WI38 (cell line): Measurements from ENCODE around the gene R3HCC1L.

ENCODE experiments used
- H3K4me3 ChIP-seq: 2 replicates; pipeline ENCODE4 v1.5.1; 2011; ENCODE audit warnings: low read depth, mild to moderate bottlenecking, control low read depth, low read length
- TF ChIP-seq, protein P1 (sequence below): IDR thresholded peaks from 2 replicates; pipeline ENCODE4 v1.5.1; 2012; ENCODE audit warnings: low read depth, mild to moderate bottlenecking, control low read depth, low read length

The R3HCC1L gene

DNA sequence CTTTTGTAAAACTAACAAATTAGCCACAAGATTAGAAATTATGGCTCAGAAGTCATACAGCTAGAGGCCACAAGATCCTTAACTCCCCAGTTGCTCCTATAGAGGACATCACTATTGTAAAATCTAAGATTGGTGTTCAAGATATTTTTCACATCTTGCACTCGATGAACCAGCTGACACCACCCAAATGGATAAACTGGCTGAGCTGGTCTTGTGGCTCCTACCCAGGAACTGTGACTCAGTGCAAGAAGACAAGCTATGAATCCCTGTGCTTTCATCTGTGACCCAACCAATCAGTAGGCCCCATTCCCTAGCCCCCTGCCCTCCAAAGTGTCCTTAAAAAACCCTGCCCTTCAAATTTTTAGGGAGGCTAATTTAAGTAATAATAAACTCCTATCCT is 27.9 kb upstream of the R3HCC1L start:
- no peak overlapping the region for H3K4me3 ChIP-seq
- TF ChIP-seq, protein P1, sequence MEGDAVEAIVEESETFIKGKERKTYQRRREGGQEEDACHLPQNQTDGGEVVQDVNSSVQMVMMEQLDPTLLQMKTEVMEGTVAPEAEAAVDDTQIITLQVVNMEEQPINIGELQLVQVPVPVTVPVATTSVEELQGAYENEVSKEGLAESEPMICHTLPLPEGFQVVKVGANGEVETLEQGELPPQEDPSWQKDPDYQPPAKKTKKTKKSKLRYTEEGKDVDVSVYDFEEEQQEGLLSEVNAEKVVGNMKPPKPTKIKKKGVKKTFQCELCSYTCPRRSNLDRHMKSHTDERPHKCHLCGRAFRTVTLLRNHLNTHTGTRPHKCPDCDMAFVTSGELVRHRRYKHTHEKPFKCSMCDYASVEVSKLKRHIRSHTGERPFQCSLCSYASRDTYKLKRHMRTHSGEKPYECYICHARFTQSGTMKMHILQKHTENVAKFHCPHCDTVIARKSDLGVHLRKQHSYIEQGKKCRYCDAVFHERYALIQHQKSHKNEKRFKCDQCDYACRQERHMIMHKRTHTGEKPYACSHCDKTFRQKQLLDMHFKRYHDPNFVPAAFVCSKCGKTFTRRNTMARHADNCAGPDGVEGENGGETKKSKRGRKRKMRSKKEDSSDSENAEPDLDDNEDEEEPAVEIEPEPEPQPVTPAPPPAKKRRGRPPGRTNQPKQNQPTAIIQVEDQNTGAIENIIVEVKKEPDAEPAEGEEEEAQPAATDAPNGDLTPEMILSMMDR = no peak

DNA sequence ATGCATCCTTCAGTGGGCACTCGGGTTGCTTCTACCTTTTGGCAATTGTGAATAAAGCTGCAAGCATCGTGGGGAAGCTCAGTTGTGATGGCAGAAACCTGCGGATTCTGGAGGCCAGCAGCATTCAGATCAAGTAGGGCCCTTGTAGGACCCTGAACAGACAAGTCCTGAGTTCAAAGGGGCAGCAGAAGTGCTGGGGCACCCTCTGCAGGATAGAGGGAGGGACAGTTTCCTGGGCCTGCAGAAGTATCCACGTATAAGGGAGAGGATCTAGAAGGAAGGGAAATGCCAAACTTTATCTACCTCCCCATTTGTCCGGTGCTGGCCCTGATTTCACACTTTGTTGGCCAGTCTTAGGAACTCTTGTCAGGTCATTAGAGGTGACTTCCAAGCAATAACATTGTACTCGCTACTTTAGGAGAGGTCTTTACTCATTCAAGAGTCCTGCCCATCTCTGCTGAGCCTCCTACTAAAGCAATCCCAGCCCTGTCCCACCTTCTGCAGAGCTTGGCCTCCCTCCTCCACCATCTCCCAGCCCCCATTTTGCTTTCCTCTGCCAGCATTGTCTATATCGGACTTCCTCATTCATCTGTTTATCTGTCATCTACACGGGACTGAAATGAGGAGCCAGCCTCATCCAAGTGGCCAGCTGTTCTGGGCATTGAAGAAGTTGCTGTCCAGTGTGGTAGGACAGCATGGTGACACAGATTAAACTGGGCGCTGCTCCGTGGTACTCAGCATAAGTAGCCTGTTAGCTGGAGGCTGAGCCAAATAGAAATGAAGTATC is 26.6 kb upstream of the R3HCC1L start:
- TF ChIP-seq, protein P1 = no peak

DNA sequence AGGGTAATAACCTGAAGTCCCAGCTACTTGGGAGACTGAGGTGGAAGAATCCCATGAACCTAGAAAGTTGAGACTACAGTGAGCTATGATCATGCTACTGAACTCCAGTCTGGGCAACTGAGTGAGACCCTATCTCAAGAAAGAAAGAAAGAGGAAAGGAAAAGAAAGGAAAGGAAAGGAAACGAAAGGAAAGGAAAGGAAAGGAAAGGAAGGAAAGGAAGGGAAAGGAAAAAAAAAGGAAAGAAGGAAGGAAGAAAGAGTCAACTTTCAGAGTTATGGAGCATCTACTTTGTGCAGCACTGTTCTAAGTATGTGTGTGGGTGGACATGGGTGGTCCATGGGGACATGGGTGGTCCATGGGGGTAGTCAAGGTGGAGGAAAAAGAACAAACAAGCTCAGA is 24.1 kb upstream of the R3HCC1L start:
- TF ChIP-seq, protein P1 = no peak
- no peak overlapping the region for H3K4me3 ChIP-seq

More for the DNA sequence above, 26.6 kb upstream of the R3HCC1L start:
- no peak overlapping the region for H3K4me3 ChIP-seq

DNA sequence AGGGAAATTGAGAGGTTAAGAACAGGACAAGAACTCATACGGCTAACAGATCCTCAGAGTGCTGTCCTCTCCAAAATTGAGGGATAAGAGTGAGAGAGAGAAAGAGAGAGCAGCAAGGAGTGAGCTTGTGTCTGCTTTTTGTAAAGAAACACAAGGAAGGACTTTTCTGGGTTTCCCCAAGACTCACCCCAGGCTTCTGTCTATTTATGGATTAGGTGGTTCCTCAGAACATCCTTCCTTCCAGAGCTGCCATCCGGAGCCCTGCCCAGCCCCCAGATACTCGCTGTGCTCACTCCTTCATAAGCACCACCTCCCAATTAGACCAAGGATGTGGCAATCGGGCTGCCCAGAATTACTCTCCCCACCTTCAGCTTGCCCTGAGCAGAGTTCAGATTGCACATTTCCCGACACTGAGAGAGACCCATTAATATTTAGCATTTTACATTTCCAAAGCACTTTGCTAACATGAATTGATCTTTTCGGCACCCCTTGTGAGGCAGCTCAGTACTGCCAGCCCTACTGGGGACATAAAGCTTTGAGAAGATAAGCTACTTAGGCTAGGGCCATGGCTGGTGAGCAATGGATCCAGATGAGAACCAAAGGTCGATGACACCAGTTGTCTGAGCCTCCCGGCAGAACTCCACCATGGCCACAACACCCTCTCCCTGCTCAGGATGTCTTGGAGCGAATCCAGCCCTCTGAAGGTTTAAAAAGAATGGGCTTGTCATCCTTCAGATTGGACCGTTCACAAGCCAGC is 19.2 kb upstream of the R3HCC1L start:
- no peak overlapping the region for H3K4me3 ChIP-seq
- TF ChIP-seq, protein P1 = no peak

DNA sequence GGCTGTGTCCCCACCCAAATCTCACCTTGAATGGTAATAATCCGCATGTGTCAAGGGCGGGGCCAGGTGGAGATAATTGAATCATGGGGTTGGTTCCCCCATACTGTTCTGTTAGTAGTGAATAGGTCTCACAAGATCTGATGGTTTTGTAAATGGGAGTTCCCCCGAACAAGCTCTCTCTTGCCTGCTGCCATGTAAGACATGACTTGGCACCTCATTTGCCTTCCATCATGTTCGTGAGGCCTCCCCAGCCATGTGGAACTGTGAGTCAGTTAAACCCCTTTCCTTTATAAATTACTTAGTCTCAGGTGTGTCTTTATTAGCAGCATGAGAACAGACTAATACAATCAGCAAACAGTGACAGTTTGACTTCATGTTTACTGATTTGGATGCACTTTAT is 14.6 kb upstream of the R3HCC1L start:
- TF ChIP-seq, protein P1 = no peak
- no peak overlapping the region for H3K4me3 ChIP-seq

DNA sequence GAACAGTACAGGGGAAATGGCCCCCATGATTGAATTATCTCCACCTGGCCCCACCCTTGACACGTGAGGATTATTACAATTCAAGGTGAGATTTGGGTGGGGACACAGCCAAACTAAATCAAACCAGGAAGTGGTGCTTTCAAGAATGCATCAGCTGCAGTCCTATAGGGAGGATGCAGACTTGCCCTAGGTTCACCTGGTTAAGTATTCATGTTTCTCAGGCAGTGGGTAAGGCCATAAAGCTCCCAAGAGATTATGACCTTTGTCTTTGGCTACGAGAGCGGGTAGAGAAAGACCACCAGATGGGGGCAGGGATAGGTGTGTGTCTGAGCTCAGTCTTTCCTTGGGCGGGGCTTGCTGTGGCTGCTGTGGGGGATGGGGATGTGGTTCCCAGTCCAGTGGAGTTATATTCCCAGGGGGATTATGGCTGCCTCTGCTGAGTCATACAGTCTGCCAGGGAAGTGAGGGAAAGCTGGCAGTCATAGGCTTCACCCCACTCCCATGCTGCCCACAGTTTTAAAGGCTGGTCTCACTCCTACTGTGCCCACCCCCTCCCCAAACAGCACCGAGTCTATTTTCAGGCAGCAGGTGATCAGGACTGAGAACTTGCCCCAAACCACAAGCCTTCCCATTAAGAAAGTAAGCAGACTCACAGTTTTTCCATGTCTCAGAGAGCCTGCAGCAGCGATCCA is 8.4 kb upstream of the R3HCC1L start:
- TF ChIP-seq, protein P1 = no peak
- H3K4me3 ChIP-seq = no peak overlapping the region

DNA sequence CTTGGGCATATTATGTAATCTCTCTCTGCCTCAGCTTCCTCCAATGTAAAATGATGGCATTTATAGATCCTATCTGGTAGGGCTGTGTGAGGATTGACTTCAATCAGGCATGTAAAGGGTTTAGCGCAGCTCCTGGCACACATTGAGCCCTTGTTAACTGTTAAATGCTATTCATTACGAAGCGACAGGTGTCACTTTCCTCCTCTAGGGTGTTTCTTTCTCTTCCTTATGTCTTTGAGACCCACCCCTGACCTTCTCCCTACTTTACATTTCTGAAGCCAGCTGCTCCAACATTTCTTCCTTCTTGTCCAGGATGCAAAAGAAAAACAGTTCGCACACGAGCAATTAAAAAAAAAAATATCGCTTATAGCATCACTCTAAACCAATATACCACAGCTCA is 5.7 kb upstream of the R3HCC1L start:
- TF ChIP-seq, protein P1 = no peak
- no peak overlapping the region for H3K4me3 ChIP-seq
